ENCODE data around the gene KANSL1.

KANSL1 gene

DNA sequence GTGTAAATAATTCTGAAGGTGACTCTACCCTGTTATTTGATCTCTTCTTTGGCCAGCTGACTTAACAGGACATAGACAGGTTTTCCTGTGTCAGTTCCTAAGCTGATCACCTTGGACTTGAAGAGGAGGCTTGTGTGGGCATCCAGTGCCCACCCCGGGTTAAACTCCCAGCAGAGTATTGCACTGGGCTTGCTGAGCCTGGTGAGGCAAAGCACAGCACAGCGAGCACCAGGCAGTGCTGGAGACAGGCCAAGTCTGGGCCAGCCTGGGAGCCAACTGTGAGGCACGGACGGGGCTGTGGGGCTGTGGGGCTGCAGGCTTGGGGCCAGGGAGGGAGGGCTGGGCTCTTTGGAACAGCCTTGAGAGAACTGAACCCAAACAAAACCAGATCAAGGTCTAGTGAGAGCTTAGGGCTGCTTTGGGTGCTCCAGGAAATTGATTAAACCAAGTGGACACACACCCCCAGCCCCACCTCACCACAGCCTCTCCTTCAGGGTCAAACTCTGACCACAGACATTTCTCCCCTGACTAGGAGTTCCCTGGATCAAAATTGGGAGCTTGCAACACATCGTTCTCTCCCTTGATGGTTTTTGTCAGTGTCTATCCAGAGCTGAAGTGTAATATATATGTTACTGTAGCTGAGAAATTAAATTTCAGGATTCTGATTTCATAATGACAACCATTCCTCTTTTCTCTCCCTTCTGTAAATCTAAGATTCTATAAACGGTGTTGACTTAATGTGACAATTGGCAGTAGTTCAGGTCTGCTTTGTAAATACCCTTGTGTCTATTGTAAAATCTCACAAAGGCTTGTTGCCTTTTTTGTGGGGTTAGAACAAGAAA, 189.1 kb downstream of the KANSL1 start:
- FAIRE-seq: no peak
- TF ChIP-seq POLR2AphosphoS5 (IDR thresholded peaks at IDR 0.05; ENCODE audit: low read depth, low read length): no peak
- no peak for TF ChIP-seq TAF1 (IDR thresholded peaks at IDR 0.05; ENCODE audit: borderline replicate concordance, low read depth, low read length)
- no peak for TF ChIP-seq POLR2A (IDR thresholded peaks at IDR 0.05; ENCODE audit: low read depth, low read length)
- no peak for DNase-seq (ENCODE audit: insufficient read length)

DNA sequence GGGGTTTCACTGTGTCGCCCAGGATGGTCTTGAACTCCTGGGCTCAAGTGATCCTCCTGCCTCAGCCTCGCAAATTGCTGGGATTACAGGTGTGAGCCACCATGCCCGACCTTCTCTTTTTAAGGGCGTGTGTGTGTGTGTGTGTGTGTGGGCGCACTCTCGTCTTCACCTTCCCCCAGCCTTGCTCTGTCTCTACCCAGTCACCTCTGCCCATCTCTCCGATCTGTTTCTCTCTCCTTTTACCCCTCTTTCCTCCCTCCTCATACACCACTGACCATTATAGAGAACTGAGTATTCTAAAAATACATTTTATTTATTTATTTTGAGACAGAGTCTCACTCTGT, 190.3 kb downstream of the KANSL1 start:
- DNase-seq (ENCODE audit: insufficient read length): no peak
- TF ChIP-seq TAF1 (IDR thresholded peaks at IDR 0.05; ENCODE audit: borderline replicate concordance, low read depth, low read length): no peak
- no peak for TF ChIP-seq POLR2AphosphoS5 (IDR thresholded peaks at IDR 0.05; ENCODE audit: low read depth, low read length)
- no peak for TF ChIP-seq POLR2A (IDR thresholded peaks at IDR 0.05; ENCODE audit: low read depth, low read length)
- no peak for FAIRE-seq

- TF ChIP-seq TAF1 (IDR thresholded peaks at IDR 0.05; ENCODE audit: borderline replicate concordance, low read depth, low read length) (no peak), POLR2A (IDR thresholded peaks at IDR 0.05; ENCODE audit: low read depth, low read length) (no peak), POLR2AphosphoS5 (IDR thresholded peaks at IDR 0.05; ENCODE audit: low read depth, low read length) (no peak)
- DNase-seq (ENCODE audit: insufficient read length) (peak; percentile 62), FAIRE-seq (peak; percentile 78)
Measured at GRCh38 chr17:46002311-46002972, 190.8 kb downstream of the KANSL1 start.

DNA sequence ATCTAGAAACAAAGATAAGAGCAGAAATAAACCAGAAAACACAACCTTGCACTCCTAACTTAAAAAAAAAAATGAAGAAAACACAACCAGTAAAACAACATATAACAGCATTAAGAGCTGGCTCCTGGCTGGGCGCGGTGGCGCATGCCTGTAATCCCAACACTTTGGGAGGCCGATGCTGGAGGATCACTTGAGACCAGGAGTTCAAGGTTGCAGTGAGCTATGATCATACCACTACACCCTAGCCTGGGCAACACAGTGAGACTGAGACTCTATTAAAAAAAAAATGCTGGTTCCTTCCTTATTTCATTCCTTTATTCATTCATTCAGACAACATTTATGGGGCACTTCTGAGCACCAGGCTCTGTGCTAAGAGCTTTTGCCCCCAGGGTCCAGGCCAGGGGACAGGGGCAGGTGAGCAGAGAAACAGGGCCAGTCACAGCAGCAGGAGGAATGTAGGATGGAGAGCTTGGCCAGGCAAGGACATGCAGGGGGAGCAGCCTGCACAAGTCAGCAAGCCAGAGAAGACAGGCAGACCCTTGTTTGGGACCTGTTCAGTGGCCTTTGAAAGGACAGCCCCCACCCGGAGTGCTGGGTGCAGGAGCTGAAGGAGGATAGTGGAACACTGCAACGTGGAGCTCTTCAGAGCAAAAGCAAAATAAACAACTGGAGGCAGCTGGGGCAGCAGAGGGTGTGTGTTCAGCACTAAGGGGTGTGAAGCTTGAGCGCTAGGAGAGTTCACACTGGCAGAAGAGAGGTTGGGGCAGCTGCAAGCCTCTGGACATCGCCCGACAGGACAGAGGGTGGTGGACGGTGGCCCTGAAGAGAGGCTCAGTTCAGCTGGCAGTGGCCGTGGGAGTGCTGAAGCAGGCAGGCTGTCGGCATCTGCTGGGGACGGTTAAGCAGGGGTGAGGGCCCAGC, 191.6 kb downstream of the KANSL1 start:
- FAIRE-seq (no peak), DNase-seq (ENCODE audit: insufficient read length) (no peak)
- no peak for TF ChIP-seq POLR2AphosphoS5 (IDR thresholded peaks at IDR 0.05; ENCODE audit: low read depth, low read length)
- no peak for TF ChIP-seq TAF1 (IDR thresholded peaks at IDR 0.05; ENCODE audit: borderline replicate concordance, low read depth, low read length)
- TF ChIP-seq POLR2A (IDR thresholded peaks at IDR 0.05; ENCODE audit: low read depth, low read length): no peak

DNA sequence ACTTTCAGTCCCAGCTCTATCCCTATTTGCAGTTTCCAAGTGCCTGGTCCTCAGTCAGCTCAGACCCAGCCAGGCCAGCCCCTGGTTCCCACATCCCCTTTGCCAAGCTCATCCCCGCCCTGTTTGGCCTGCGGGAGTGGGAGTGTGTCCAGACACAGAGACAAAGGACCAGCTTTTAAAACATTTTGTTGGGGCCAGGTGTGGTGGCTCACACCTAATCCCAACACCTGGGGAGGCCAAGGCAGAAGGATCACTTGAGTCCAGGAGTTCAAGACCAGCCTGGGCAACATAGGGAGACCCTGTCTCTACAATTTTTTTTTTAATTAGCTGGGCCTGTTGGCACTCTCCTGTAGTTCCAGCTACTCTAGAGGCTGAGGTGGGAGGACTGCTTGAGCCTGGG, 192.5 kb downstream of the KANSL1 start:
- DNase-seq (ENCODE audit: insufficient read length): no peak

GRCh38 chr17:46000292-46000691, 192.9 kb downstream of the KANSL1 start:
- FAIRE-seq (no peak), DNase-seq (ENCODE audit: insufficient read length) (no peak)
- TF ChIP-seq TAF1 (IDR thresholded peaks at IDR 0.05; ENCODE audit: borderline replicate concordance, low read depth, low read length): no peak

More for the DNA sequence above, 192.5 kb downstream of the KANSL1 start:
- TF ChIP-seq POLR2A (IDR thresholded peaks at IDR 0.05; ENCODE audit: low read depth, low read length) (no peak), POLR2AphosphoS5 (IDR thresholded peaks at IDR 0.05; ENCODE audit: low read depth, low read length) (no peak), TAF1 (IDR thresholded peaks at IDR 0.05; ENCODE audit: borderline replicate concordance, low read depth, low read length) (no peak)
- FAIRE-seq: no peak

GRCh38 chr17:45999900-46000290, 193.3 kb downstream of the KANSL1 start:
- DNase-seq (ENCODE audit: insufficient read length) (no peak), FAIRE-seq (no peak)
- TF ChIP-seq POLR2AphosphoS5 (IDR thresholded peaks at IDR 0.05; ENCODE audit: low read depth, low read length) (no peak), TAF1 (IDR thresholded peaks at IDR 0.05; ENCODE audit: borderline replicate concordance, low read depth, low read length) (no peak), POLR2A (IDR thresholded peaks at IDR 0.05; ENCODE audit: low read depth, low read length) (no peak)

DNA sequence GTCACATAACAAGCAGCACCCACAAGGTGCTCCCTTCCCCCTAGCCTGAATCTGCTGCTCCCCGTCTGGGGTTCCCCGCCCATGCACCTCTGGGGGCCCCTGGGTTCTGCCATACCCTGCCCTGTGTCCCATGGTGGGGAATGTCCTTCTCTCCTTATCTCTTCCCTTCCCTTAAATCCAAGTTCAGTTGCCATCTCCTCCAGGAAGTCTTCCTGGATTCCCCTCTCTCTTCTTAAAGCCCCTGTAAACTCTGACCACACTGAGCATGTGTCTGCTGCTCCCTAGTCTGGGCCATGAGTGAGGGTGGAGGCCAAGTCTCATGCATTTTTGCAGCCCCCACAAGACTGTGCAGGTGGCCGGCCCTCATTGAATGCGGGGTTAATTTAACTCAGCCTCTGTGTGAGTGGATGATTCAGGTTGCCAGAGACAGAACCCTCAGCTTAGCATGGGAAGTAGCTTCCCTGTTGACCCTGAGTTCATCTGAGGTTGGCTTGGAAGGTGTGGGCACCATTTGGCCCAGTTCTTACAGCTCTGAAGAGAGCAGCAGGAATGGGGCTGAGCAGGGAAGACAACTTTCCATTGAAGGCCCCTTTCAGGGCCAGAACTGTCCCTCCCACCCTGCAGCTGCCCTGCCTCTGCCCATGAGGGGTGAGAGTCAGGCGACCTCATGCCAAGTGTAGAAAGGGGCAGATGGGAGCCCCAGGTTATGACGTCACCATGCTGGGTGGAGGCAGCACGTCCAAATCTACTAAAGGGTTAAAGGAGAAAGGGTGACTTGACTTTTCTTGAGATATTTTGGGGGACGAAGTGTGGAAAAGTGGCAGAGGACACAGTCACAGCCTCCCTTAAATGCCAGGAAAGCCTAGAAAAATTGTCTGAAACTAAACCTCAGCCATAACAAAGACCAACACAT, 194.0 kb downstream of the KANSL1 start, which contains the start of gene STH:
TSS of gene STH (plus strand) at position 264 of the 913 bp plus-strand sequence. CDS start at position 294, 30 bp downstream.
- DNase-seq (ENCODE audit: insufficient read length) (no peak), FAIRE-seq (no peak)
- TF ChIP-seq TAF1 (IDR thresholded peaks at IDR 0.05; ENCODE audit: borderline replicate concordance, low read depth, low read length): no peak
- no peak for TF ChIP-seq POLR2AphosphoS5 (IDR thresholded peaks at IDR 0.05; ENCODE audit: low read depth, low read length)
- TF ChIP-seq POLR2A (IDR thresholded peaks at IDR 0.05; ENCODE audit: low read depth, low read length): no peak

GRCh38 chr17:45997624-45998023, 195.6 kb downstream of the KANSL1 start:
- no peak for FAIRE-seq
- no peak for TF ChIP-seq TAF1 (IDR thresholded peaks at IDR 0.05; ENCODE audit: borderline replicate concordance, low read depth, low read length)
- TF ChIP-seq POLR2AphosphoS5 (IDR thresholded peaks at IDR 0.05; ENCODE audit: low read depth, low read length): no peak
- TF ChIP-seq POLR2A (IDR thresholded peaks at IDR 0.05; ENCODE audit: low read depth, low read length): no peak
- DNase-seq (ENCODE audit: insufficient read length): no peak

GRCh38 chr17:45997166-45997565, 196.1 kb downstream of the KANSL1 start:
- no peak for FAIRE-seq
- TF ChIP-seq POLR2A (IDR thresholded peaks at IDR 0.05; ENCODE audit: low read depth, low read length) (no peak), POLR2AphosphoS5 (IDR thresholded peaks at IDR 0.05; ENCODE audit: low read depth, low read length) (no peak), TAF1 (IDR thresholded peaks at IDR 0.05; ENCODE audit: borderline replicate concordance, low read depth, low read length) (no peak)

More at GRCh38 chr17:45997166-45997565, 196.1 kb downstream of the KANSL1 start:
- no peak for DNase-seq (ENCODE audit: insufficient read length)
